COLO829 (cell line): ENCODE data around the gene TRIM61.
"Not testable (repeated sequence)": the region's sequence is repeated elsewhere in the genome, so short reads cannot be mapped to it uniquely, and the experiment has no call there.

Experiments used
- DNase-seq: peaks from one replicate; pipeline ENCODE4 v3.0.0; 2012; ENCODE audit warnings: low spot score

The TRIM61 gene

DNA sequence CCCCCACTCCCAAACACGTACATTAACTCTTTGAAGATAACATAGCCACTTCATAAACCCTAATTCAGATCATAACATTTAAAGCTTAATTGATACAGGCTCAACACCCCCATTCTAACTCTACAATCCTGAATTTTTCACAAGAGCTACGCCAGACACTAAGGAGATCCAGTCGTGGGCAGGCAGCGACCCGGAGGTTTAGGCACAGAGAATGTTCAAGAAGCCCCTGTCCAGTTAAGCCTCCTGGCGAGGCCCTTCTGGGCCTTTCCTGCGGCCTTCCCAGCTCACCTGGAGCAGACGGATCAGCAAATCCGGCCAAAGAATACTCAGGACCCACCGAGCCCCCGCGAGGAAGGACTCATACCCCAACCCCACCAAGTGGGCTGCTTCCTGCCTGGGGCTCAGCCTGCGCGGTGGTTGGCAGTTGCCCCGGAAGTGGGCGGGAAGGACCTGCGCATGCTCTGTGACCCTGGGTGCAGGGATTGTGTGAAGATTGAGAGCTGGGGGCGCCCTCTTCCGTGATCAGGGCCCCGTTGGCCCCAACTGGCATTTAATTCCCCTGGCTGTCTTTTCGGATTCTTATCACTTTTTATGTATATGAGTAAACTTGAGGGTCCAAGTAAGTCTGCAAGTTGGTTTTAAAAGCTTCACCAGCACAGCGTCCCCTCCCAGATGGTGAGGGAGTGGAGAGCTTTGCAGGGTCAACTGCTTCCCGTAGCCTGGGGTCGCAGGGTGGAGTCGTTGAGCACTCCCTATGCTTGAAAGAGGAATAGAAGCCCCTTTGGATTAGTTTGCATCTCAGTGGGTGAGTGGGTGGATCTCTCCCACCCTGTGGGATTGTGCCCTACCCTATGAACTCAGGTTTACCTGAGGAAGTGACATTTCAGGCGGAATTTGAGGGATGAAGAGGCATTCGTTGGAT lies at the start of gene TRIM61:
TSS of gene TRIM61 (minus strand) at position 415 of the 922 bp plus-strand sequence. CDS start 7,655 bp downstream, outside the sequence.
- DNase-seq = no peak

DNA sequence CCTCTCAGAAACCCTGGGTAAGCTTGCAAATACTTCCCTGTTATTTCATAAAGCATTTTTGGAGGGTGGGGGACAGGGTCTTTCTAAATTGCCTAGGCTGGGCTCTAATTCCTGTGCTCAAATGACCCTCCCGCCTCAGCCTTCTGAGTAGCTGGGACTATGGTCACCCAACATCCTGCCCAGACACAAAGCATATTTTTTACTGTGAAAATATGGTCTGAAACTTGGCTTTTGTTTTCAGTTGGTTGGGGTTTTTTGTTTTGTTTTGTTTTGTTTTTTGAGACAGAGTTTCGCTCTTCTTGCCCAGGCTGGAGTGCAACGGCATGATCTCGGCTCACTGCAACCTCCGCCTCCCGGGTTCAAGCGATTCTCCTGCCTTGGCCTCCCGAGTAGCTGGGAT lies 48.3 kb upstream of the TRIM61 start:
- DNase-seq = not testable (repeated sequence)

DNA sequence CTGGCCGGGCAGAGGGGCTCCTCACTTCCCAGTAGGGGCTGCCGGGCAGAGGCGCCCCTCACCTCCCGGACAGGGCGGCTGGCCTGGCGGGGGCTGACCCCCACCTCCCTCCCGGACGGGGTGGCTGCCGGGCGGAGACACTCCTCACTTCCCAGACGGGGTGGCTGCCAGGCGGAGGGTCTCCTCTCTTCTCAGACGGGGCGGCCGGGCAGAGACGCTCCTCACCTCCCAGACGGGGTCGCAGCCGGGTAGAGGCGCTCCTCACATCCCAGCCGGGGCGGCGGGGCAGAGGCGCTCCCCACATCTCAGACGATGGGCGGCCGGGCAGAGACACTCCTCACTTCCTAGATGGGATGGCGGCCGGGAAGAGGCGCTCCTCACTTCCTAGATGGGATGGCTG lies 42.5 kb upstream of the TRIM61 start:
- not testable (repeated sequence) for DNase-seq

DNA sequence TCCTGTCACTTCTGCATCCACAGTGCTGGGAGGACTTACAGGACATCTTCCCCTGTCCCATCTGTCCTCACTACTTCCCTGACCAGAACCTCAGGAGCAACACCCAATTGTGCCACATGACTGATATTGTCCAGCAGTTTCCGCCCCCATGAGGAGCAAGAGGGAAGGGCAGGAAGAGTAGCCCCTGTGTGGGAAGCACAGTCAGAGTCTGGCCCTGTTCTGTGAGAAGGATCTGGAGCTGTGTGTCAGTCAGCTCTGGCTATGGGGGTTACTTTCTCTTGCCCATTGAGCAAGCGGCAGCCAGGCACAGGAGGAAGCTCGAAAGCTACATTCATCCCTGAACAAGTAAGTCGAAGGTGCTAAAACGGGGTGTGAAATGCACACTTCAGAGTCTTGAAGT lies 39.5 kb upstream of the TRIM61 start:
- DNase-seq = no peak

DNA sequence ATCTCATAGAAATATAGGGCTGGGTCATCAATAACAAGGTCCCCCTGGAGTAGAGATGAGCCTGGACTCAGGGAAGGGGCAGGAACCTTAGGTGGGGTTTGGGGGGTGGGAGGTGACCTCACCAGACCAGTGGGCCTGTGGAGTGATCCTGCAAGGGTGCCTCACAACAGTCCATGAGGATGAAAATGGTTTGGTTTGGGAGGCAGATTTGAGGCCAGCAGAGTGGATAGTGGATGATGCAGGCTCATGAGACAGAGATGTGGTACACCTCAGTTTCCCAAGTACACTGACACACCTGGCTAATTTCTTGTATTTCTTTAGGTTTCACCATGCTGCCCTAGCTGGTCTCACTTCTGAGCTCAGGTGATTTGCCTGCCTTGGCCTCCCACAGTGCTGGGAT lies 36.2 kb upstream of the TRIM61 start:
- no peak for DNase-seq

DNA sequence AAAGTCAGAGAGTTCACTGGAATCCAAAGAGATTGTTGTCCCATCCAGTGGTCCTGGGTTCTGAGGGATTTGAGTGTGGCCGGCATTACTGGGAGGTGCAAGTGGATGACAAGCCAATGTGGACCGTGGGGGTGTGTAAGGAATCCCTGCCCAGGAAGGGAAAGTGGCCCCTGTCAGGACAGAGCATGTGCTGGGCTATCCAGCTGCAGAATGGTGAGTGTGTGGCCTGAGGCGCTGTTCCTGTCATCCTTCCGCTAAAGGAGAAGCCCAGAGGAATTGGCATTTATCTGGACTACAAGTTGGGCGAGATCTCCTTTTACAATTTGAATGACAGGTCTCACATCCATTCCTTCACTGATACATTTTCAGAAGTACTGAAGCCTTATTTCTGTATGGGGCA lies 33.9 kb upstream of the TRIM61 start:
- no peak for DNase-seq

DNA sequence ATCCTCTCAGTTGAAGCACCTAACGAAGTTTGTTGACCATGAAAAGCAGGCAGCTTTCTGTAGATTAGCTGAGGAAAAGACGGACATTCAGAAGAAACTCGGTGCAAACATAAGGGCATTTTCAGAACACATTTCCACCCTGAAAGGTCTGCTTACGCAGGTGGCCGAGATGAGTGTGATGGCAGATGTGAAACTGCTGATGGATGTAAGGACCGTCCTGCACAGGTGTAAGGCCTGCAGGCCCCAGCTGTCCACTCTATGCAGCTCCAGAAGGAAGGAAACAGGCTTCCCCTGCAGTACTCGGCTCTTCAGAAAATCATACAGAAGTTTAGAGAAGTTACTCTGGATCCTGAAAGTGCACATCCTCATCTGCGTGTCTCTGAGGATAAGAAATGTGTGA lies 33.5 kb upstream of the TRIM61 start:
- no peak for DNase-seq

DNA sequence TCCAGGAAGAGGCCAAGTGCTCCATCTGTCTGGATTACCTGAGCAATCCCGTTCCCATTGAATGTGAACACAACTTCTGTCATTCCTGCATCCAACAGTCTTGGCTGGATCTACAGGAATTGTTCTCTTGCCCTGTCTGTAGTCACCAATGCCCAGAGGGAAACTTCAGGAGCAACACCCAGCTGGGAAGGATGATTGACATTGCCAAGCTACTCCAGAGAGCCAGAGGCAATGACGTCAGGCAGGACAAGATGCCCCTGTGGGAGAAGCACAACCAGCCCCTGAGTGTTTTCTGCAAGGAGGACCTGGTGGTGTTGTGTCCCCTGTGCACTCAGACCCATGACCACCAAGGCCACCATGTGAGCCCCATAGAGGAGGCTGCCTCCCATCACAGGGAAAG lies 33.0 kb upstream of the TRIM61 start:
- no peak for DNase-seq

DNA sequence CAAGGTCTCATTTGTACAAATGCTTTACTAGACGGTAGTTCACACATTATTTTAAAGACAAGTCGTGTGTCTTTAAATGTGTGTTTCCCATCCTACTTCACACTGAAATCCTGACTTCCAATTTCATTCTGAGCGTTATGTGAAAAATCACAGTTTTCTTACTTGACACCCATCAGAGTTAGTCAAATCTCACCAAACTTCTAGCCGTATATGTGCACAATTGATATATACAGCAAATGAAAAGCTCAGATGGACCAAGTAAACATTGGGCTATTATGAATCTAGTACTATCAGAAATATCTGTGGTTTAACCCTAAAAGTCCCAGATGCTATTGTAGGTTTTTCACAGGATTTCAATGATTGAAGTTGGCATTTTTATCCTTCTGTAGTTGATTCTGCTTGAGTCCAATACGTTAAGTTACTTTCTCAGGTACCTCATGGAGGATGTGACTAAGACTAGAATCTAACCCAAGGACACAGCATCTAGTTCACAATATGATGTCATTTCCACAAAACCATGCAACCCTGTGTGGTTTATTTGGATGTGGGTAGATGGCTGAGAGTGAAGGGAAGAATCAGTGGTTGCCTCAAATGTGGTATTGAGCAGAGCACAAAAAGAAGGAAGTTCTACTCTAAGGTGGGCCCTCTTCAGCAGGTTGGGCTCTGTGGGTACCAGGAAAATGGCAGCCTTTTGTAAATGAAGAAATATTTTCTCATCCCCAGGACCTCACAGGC lies 32.2 kb upstream of the TRIM61 start:
- no peak for DNase-seq

DNA sequence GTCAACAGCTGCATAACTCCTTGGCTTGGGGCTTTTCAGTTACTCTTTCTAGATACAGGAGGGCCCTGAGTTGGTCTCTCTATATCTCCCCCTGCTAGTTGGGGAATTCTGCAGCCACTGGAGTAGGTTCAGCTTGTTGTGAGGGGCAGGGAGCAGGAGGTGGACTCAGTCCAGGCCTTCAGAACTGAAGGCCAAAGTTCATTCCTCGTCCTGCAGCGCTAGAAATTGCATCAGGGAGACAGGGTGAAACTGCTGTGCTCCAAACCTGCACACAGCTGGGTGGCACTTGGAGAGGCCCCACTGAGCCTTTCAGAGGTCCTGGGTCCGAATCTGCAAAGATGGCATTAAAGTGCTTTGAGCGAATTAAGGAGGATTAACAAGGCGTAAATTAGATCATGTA lies 29.4 kb upstream of the TRIM61 start:
- no peak for DNase-seq

DNA sequence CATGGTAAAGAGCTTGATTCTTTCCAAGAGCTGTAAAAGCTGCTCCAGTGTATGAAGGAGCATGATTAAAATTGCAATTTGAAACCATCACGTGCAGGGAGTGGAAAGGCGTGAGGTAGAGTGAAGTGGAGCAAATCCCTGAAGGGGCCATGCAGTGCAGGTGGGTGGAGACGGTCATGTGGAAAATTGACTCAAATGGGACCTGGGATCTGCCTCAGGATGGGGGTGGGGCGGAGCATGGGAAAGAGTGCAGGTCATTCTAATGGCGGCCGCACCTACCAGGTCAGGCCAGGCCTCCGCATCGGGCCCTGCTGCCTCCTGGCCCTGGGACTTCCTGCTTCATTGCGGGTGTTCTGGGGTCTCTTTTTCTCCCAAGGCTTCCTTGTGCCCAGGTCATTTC lies 29.0 kb upstream of the TRIM61 start:
- DNase-seq = no peak

DNA sequence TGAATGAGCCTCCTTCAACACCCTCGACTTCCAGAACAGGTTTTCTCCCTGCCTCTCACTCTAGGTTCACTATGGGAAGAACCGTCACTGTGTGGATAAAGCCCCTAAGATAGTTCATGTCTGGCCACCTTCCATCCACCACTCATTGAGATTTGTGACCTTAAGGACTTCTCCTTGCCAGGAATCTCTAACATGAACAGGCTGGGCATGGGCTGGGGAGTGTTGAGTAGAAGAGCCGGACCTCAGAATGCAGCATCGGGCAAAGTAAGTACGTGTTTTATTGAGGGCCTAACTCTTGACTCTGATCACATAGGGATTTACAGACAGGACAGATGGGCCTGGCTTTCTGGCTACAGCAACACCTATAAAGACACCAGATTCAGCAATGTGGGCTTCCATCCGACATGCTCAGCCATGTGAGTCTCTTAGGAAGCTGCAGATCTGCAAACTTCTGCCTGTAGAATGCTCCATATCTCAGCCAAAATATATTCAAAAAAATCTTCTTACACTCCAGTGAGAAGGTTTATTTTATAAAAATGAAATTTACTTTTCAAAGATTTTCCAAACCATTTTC lies 28.0 kb upstream of the TRIM61 start:
- DNase-seq = no peak

DNA sequence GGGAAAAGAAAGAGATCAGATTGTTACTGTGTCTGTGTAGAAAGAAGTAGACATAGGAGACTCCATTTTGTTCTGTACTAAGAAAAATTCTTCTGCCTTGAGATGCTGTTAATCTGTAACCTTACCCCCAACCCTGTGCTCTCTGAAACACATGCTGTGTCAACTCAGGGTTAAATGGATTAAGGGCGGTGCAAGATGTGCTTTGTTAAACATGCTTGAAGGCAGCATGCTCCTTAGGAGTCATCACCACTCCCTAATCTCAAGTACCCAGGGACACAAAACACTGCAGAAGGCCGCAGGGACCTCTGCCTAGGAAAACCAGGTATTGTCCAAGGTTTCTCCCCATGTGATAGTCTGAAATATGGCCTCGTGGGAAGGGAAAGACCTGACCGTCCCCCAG lies 24.5 kb upstream of the TRIM61 start:
- not testable (repeated sequence) for DNase-seq

DNA sequence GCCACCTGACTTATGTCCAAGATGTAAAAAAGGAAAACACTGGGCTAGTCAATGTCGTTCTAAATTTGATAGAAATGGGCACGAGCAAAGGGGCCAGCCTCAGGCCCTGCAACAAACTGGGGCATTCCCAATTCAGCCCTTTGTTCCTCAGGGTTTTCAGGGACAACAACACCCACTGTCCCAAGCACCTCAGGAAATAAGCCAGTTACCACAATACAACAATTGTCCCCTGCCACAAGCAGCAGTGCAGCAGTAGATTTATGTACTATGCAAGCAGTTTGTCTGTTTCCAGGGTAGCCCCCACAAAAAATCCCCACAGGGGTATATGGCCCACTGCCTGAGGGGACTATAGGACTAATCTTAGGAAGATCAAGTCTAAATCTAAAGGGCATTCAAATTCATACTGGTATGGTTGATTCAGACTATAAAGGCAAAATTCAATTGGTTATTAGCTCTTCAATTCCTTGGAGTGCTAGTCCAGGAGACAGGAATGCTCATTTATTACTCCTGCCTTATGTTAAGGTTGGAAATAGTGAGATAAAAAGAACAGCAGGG lies 21.1 kb upstream of the TRIM61 start:
- DNase-seq = not testable (repeated sequence)

DNA sequence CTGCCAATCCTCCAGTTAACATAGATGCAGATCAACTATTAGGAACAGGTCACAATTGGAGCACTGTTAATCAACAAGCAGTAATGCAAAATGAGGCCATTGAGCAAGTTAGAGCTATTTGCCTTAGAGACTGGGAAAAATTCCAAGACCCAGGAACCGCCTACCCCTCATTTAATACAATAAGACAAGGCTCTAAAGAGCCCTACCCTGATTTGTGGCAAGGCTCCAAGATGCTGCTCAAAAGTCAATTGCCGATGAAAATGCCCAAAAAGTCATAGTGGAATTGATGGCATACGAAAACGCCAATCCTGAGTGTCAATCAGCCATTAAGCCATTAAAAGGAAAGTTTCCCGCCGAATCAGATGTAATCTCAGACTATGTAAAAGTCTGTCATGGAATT lies 20.5 kb upstream of the TRIM61 start:
- DNase-seq = peak; percentile 59

DNA sequence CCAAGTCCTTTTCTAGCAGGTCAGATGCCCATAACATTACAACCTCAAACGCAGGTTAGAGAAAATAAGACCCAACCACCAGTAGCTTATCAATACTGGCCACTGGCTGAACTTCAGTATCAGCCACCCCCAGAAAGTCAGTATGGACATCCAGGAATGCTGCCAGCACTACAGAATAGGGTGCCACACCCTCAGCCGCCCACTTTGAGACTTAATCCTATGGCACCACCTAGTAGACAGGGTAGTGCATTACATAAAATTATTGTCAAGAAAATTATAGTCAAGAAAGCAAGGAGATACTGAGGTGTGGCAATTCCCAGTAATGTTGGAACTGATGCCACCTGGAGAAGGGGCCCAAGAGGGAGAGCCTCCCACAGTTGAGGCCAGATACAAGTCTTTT lies 19.9 kb upstream of the TRIM61 start:
- peak; percentile 35 for DNase-seq

DNA sequence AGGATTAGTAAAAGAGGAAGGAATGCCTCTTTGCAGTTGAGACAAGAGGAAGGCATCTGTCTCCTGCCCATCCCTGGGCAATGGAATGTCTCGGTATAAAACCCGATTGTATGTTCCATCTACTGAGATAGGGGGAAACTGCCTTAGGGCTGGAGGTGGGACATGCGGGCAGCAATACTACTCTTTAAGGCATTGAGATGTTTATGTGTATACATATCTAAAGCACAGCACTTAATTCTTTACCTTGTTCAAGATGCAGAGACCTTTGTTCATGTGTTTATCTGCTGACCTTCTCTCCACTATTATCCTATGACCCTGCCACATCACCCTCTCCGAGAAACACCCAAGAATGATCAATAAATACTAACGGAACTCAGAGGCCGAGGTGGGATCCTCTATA lies 18.7 kb upstream of the TRIM61 start:
- DNase-seq = not testable (repeated sequence)

DNA sequence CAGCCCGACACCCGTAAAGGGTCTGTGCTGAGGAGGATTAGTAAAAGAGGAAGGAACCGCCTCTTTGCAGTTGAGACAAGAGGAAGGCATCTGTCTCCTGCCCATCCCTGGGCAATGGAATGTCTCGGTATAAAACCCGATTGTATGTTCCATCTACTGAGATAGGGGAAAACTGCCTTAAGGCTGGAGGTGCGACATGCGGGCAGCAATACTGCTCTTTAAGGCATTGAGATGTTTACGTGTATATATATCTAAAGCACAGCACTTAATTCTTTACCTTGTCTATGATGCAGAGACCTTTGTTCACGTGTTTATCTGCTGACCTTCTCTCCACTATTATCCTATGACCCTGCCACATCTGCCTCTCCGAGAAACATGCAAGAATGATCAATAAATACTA lies 13.3 kb upstream of the TRIM61 start:
- not testable (repeated sequence) for DNase-seq

DNA sequence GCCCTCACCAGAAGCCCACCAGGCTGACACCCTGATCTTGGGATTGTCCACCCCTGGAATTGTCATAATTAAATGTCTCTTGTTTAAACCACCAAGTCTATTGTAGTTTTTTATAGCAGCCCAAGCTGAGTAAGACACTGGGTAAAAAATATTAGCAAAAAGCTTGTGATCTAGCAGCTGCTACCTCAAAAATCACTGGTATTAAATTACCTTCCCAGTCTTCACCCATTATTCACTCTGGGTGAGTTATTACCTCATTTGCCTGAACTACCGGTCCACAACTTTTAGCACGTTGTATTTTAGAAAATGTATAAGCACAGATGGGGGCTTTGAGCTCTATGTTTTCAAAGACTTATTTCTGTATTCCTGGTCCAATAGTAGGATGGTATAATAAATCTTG lies 12.0 kb upstream of the TRIM61 start:
- no peak for DNase-seq

DNA sequence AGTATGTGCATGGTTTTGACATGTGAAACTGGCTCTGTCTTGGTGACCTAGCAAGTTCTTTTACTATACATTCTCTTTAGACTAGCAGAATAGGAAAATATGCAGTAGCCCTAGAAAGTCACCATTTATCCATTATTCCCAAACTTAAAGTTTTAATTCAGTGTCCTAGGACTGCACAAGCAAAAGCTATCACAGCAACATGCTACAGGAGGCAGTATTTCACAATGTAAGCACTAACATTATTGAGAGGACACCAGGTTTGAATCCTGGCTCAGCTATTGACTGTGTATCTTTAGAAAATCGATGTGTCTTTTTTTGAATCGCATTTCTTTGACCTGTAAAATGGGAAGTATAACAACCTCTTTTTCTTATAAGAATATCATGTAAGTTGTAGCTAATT lies 5.5 kb downstream of the TRIM61 start:
- not testable (repeated sequence) for DNase-seq

DNA sequence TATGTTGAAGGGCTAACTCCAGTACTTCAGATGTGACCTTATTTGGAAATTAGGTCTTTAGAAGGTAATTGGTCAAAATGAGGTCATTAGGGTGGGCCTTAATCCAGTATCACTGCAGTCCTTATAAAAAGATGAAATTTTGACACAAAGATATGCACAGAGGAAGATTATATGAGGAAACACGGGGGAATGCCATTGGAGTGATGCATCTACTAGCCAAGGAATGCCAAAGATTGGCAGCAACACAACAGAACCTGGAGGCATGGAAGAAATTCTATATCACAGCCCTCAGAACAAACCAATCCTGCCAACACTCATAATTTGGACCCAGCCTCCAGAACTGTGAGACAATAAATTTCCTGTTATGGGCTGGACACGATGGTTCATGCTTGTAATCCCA lies 17.6 kb downstream of the TRIM61 start:
- DNase-seq = no peak

DNA sequence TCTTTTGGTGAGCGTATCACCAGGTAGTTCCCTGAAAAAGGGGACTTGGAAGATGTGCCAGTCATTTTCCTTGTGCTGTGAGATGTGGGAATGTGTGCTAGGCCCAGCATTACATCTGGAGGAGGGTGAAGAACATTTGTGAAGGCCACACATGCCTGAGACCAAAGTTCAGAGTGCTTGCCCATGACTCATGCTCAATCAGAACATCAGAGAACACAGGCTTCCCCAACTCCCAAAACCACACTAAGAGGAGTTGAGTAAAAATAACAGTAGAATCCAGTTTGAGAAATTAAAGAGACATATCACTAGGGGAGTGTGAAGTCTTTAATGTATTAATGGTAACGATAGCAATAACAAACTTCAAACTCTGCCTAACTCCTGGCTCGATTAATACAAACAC lies 18.0 kb downstream of the TRIM61 start:
- DNase-seq = not testable (repeated sequence)
